Measurements from ENCODE around the gene GPATCH4.

Gene GPATCH4

GRCh38 chr1:156560585-156561163, 40.6 kb downstream of the GPATCH4 start:
- DNase-seq (ENCODE audit: insufficient read length, low spot score): no peak
- FAIRE-seq: no peak
- TF ChIP-seq CTCF (IDR thresholded peaks at IDR 0.05; ENCODE audit: insufficient read depth, missing control alignments): no peak

GRCh38 chr1:156559797-156560385, 41.4 kb downstream of the GPATCH4 start:
- no peak for TF ChIP-seq CTCF (IDR thresholded peaks at IDR 0.05; ENCODE audit: insufficient read depth, missing control alignments)
- DNase-seq (ENCODE audit: insufficient read length, low spot score) (no peak), FAIRE-seq (no peak)

GRCh38 chr1:156559086-156559796, 42.0 kb downstream of the GPATCH4 start:
- no peak for TF ChIP-seq CTCF (IDR thresholded peaks at IDR 0.05; ENCODE audit: insufficient read depth, missing control alignments)
- no peak for FAIRE-seq
- DNase-seq (ENCODE audit: insufficient read length, low spot score): no peak

- DNase-seq (ENCODE audit: insufficient read length, low spot score) (no peak), FAIRE-seq (no peak)
- TF ChIP-seq CTCF (IDR thresholded peaks at IDR 0.05; ENCODE audit: insufficient read depth, missing control alignments): no peak
Observed at GRCh38 chr1:156556354-156556753, 44.9 kb downstream of the GPATCH4 start.

- FAIRE-seq: no peak
- no peak for DNase-seq (ENCODE audit: insufficient read length, low spot score)
- no peak for TF ChIP-seq CTCF (IDR thresholded peaks at IDR 0.05; ENCODE audit: insufficient read depth, missing control alignments)
Observed at GRCh38 chr1:156555715-156556114, 45.6 kb downstream of the GPATCH4 start.

- FAIRE-seq (no peak), DNase-seq (ENCODE audit: insufficient read length, low spot score) (no peak)
- no peak for TF ChIP-seq CTCF (IDR thresholded peaks at IDR 0.05; ENCODE audit: insufficient read depth, missing control alignments)
Observed at GRCh38 chr1:156554971-156555370, 46.3 kb downstream of the GPATCH4 start.
